PFSK-1 (cell line): ENCODE data around the gene PRELID1.

Experiments used
- FOXP2 ChIP-seq: optimal IDR thresholded peaks from 2 replicates; pipeline ENCODE3; 2011; ENCODE audit warnings: borderline replicate concordance, control low read depth, inconsistent platforms; ENCODE audit not compliant: insufficient read depth; ENCODE audit errors: extremely low read length, extremely low read depth
- POLR2AphosphoS5 ChIP-seq: IDR thresholded peaks from 2 replicates; pipeline ENCODE4 v1.6.1; 2012; ENCODE audit warnings: low read depth, mild to moderate bottlenecking, control low read depth, low read length, moderate library complexity
- SIN3A ChIP-seq: IDR thresholded peaks from 2 replicates; pipeline ENCODE4 v1.6.1; 2012; ENCODE audit warnings: mild to moderate bottlenecking, low read length, moderate library complexity, borderline replicate concordance; ENCODE audit not compliant: insufficient read depth
- TAF1 ChIP-seq: IDR thresholded peaks from 2 replicates; pipeline ENCODE4 v1.6.1; 2012; ENCODE audit warnings: low read length, control low read depth, borderline replicate concordance; ENCODE audit not compliant: insufficient read depth
- TF ChIP-seq, protein P1 (sequence below), 2 experiments: IDR thresholded peaks; 2 replicates each; pipeline versions ENCODE4 v1.6.1 to v1.8.0; 2011 to 2012; ENCODE audit warnings: low read depth in 2 of 2, low read length in 2 of 2, control low read depth in 1 of 2, inconsistent platforms in 1 of 2, mild to moderate bottlenecking in 1 of 2, moderate library complexity in 1 of 2; ENCODE audit not compliant: insufficient read depth in 1 of 2

DNA sequence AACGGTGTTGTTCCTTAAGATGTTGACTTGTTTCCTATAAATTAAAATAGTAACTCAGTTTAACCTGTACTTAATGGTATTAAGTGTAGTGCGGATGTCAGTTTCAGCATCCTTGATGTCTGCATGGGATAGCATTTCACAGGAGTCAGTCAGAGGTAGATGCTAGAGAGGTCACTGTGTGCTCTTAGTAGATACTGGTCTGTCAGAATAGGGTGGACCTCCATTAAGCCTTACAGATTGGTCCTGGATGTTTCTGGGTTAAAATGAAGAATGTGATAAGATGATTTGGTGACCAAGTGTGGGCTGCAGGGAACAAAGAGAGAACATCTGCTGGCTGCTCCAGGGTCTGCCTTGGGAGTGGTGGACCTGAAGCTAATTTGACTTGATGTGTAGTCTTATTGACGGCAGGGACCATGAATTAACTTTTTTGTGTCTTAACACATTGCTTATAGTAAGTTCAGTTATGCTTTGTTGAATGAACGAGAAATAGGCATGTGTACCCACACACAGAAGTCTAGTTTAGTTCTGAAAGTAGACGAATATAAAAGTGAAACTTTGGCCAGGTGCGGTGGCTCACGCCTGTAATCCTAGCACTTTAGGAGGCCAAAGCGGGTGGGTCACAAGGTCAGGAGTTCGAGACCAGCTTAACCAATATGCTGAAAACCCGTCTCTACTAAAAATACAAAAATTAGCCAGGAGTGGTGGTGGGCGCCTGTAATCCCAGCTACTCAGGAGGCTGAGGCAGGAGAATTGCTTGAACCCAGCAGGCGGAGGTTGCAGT lies 12.6 kb upstream of the PRELID1 start:
- TF ChIP-seq POLR2AphosphoS5 (no peak), TAF1 (no peak), SIN3A (no peak), FOXP2 (no peak)
- TF ChIP-seq, protein P1, sequence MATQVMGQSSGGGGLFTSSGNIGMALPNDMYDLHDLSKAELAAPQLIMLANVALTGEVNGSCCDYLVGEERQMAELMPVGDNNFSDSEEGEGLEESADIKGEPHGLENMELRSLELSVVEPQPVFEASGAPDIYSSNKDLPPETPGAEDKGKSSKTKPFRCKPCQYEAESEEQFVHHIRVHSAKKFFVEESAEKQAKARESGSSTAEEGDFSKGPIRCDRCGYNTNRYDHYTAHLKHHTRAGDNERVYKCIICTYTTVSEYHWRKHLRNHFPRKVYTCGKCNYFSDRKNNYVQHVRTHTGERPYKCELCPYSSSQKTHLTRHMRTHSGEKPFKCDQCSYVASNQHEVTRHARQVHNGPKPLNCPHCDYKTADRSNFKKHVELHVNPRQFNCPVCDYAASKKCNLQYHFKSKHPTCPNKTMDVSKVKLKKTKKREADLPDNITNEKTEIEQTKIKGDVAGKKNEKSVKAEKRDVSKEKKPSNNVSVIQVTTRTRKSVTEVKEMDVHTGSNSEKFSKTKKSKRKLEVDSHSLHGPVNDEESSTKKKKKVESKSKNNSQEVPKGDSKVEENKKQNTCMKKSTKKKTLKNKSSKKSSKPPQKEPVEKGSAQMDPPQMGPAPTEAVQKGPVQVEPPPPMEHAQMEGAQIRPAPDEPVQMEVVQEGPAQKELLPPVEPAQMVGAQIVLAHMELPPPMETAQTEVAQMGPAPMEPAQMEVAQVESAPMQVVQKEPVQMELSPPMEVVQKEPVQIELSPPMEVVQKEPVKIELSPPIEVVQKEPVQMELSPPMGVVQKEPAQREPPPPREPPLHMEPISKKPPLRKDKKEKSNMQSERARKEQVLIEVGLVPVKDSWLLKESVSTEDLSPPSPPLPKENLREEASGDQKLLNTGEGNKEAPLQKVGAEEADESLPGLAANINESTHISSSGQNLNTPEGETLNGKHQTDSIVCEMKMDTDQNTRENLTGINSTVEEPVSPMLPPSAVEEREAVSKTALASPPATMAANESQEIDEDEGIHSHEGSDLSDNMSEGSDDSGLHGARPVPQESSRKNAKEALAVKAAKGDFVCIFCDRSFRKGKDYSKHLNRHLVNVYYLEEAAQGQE (IDR thresholded peaks at IDR 0.05; ENCODE audit: insufficient read depth in 1 of 2, low read depth in 2 of 2, low read length in 2 of 2), result no peak
